Esophagus muscularis mucosa (tissue), 4 donors: ENCODE measurements around the gene MBTPS1. TPM values are rescaled to one million over a fixed set of nuclear protein-coding genes. Genes with fewer than 3 reads are reported as not detected.

Experiments used
- DNase-seq: peaks from one replicate; pipeline ENCODE4 v3.0.0-alpha.2; 2017; ENCODE audit errors: extremely low spot score
- H3K27ac ChIP-seq, 4 donors: fragments of 200-600 bp; sonication (generic); replicated peaks in 1 of 4; 1 replicate in 3 of 4; 2 replicates in 1 of 4; pipeline ENCODE4 v1.5.1; 2016 to 2019; ENCODE audit warnings: mild to moderate bottlenecking in 1 of 4
- H3K27me3 ChIP-seq, 4 donors: fragments of 200-600 bp; sonication (generic); one replicate each; pipeline versions ENCODE4 v1.5.1 to v1.6.0; 2016 to 2019
- H3K36me3 ChIP-seq, 4 donors: fragments of 200-600 bp; sonication (generic); one replicate each; pipeline ENCODE4 v1.5.1; 2016 to 2019
- H3K4me1 ChIP-seq, 4 donors: fragments of 200-600 bp; sonication (generic); one replicate each; pipeline ENCODE4 v1.5.1; 2016 to 2019
- H3K4me3 ChIP-seq, 4 donors: fragments of 200-600 bp; sonication (generic); 1 replicate in 2 of 4; 2 replicates in 2 of 4; pipeline ENCODE4 v1.5.1; 2016 to 2019; ENCODE audit warnings: mild to moderate bottlenecking in 4 of 4, moderate library complexity in 1 of 4
- H3K9me3 ChIP-seq, 4 donors: fragments of 200-600 bp; sonication (generic); 1 replicate in 3 of 4; 2 replicates in 1 of 4; pipeline ENCODE4 v1.5.1; 2016 to 2019
- CTCF ChIP-seq, 3 experiments: fragments of 200-600 bp in 2 of 3; fragments of 450-650 bp in 1 of 3; sonication (generic) in 2 of 3; IDR thresholded peaks; one replicate each; pipeline ENCODE4 v1.5.1; 2017 to 2019; ENCODE audit warnings: antibody characterized with exemption in 3 of 3, mild to moderate bottlenecking in 2 of 3, moderate library complexity in 1 of 3
- EP300 ChIP-seq: sonication (generic); formaldehyde crosslinking; IDR thresholded peaks from one replicate; pipeline ENCODE4 v1.6.1; 2017; ENCODE audit warnings: antibody characterized with exemption
- POLR2A ChIP-seq: fragments of 450-650 bp; IDR thresholded peaks from one replicate; pipeline ENCODE4 v1.6.1; 2017; ENCODE audit warnings: antibody characterized with exemption, moderate library complexity, mild to moderate bottlenecking, low read depth
- POLR2AphosphoS5 ChIP-seq, 2 donors: sonication (generic); formaldehyde crosslinking; IDR thresholded peaks; one replicate each; pipeline ENCODE4 v1.6.1; 2017; ENCODE audit warnings: antibody characterized with exemption in 2 of 2
- WGBS: methylation state at CpG from one replicate; pipeline ENCODE4 v1.1.5; 2018; 5-methylcytosine and 5-hydroxymethylcytosine counted together
- intact Hi-C: fragments of 100-400 bp; cut with DNase I; formaldehyde crosslinking; loops from one replicate; pipeline ENCODE4 v1.15.1; 2023
- total RNA-seq, 4 donors: library from RNA; depleted of rRNA; stranded (reverse); fragments of >200 nt; gene quantifications; one replicate each; pipeline versions ENCODE4 v1.1.0 to v1.2.1, GENCODE V29; 2016

MBTPS1 gene
- total RNA-seq, 4 donors from 2014 or later: 72.4 to 86.6 (median 82.6) TPM

- H3K36me3 ChIP-seq: peaks cover 20 to 97% (median 76%) of the 10 kb centered on the region in 4 donors
Observed at GRCh38 chr16:84081446-84081989, 35.2 kb downstream of the MBTPS1 start.

DNA sequence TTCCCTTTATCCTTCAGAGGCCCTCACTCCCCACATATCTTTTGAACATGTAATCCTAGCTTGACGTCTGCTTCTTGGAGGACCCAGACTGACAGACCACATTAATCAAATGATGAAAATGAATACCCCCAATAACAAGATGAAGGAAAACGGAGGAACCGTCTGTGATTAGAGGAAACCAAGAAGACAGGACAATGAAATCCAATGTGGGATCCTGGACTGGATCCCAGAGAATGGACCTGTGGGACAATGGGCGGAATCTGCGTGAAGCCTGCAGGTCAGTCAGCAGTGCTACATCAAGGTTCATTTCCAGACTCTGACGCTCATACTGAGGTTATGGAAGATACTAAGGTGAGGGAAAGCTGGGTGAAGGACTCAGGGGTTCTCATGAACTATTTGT, 35.9 kb downstream of the MBTPS1 start:
- intact Hi-C loops: no loop called here
- WGBS: 84% methylated on average over 6 of the region's 6 CpGs
- H3K27ac ChIP-seq: no peak overlapping the region

More at GRCh38 chr16:84081446-84081989, 35.2 kb downstream of the MBTPS1 start:
- no peak for DNase-seq
- H3K27ac ChIP-seq: no peak overlapping the region
- no peak for TF ChIP-seq EP300
- 85% methylated on average over 14 of the region's 14 CpGs for WGBS
- no peak overlapping the region for H3K4me3 ChIP-seq
- H3K4me1 ChIP-seq: peaks cover 0 to 11% (median 8%) of the 10 kb centered on the region in 4 donors
- intact Hi-C loops: no loop called here
- H3K27me3 ChIP-seq: no peaks in the 10 kb centered on the region
- H3K9me3 ChIP-seq: no peaks in the 10 kb centered on the region

GRCh38 chr16:84080378-84080777, 36.4 kb downstream of the MBTPS1 start:
- H3K4me1 ChIP-seq: peaks cover 0 to 11% (median 8%) of the 10 kb centered on the region in 4 donors
- no peaks in the 10 kb centered on the region for H3K9me3 ChIP-seq
- H3K27ac ChIP-seq: no peak overlapping the region
- H3K4me3 ChIP-seq: no peak overlapping the region
- WGBS: 83% methylated on average over 8 of the region's 8 CpGs
- intact Hi-C loops: no loop called here
- peaks cover 15 to 97% (median 76%) of the 10 kb centered on the region in 4 donors for H3K36me3 ChIP-seq
- DNase-seq: no peak
- no peaks in the 10 kb centered on the region for H3K27me3 ChIP-seq
- TF ChIP-seq CTCF (IDR thresholded peaks at IDR 0.05) (no peak), POLR2AphosphoS5 (IDR thresholded peaks at IDR 0.05) (no peak), EP300 (no peak), POLR2A (no peak)

More for the DNA sequence above, 35.9 kb downstream of the MBTPS1 start:
- no peak for DNase-seq
- Histone ChIP-seq H3K27me3 (no peaks in the 10 kb centered on the region), H3K4me1 (peaks cover 0 to 11% (median 8%) of the 10 kb centered on the region in 4 donors), H3K4me3 (no peak overlapping the region), H3K9me3 (no peaks in the 10 kb centered on the region), H3K36me3 (peaks cover 15 to 97% (median 73%) of the 10 kb centered on the region in 4 donors)
- TF ChIP-seq POLR2AphosphoS5 (IDR thresholded peaks at IDR 0.05) (no peak), EP300 (no peak), POLR2A (no peak), CTCF (IDR thresholded peaks at IDR 0.05) (no peak)

GRCh38 chr16:84079664-84080063, 37.1 kb downstream of the MBTPS1 start:
- Histone ChIP-seq H3K4me1 (peaks cover 0 to 11% (median 8%) of the 10 kb centered on the region in 4 donors), H3K9me3 (no peaks in the 10 kb centered on the region), H3K27ac (no peak overlapping the region), H3K27me3 (no peaks in the 10 kb centered on the region), H3K36me3 (peaks cover 22 to 97% (median 81%) of the 10 kb centered on the region in 4 donors), H3K4me3 (no peak overlapping the region)
- intact Hi-C loops: no loop called here
- DNase-seq: no peak
- 91% methylated on average over 6 of the region's 6 CpGs for WGBS
- no peak for TF ChIP-seq EP300
- no peak for TF ChIP-seq POLR2AphosphoS5 (IDR thresholded peaks at IDR 0.05)
- TF ChIP-seq CTCF (IDR thresholded peaks at IDR 0.05): no peak
- no peak for TF ChIP-seq POLR2A

- intact Hi-C loops: no loop called here
- no peaks in the 10 kb centered on the region for H3K27me3 ChIP-seq
- no peak overlapping the region for H3K27ac ChIP-seq
- 89% methylated on average over 11 of the region's 11 CpGs for WGBS
- no peak overlapping the region for H3K4me3 ChIP-seq
- H3K9me3 ChIP-seq: no peaks in the 10 kb centered on the region
- H3K4me1 ChIP-seq: peaks cover 0 to 6% (median 2%) of the 10 kb centered on the region in 4 donors
- TF ChIP-seq CTCF (IDR thresholded peaks at IDR 0.05): no peak
- no peak for TF ChIP-seq POLR2AphosphoS5 (IDR thresholded peaks at IDR 0.05)
- TF ChIP-seq POLR2A: no peak
- no peak for TF ChIP-seq EP300
- H3K36me3 ChIP-seq: peaks cover 28 to 100% (median 83%) of the 10 kb centered on the region in 4 donors
- no peak for DNase-seq
Observed at GRCh38 chr16:84075376-84075775, 41.4 kb downstream of the MBTPS1 start.
